Measurements from ENCODE around the gene LRRC4B. TPM values are rescaled to one million over a fixed set of nuclear protein-coding genes. Genes with fewer than 3 reads are reported as not detected.

LRRC4B gene
- total and polyA plus RNA-seq, 12 donors, result 0.07 to 24.1 (median 1.3) TPM

GRCh38 chr19:50468818-50469217, 99.4 kb downstream of the LRRC4B start:
- H3K4me1 ChIP-seq (replicated peaks in 1 of 2), result no peaks in the 10 kb centered on the region
- DNase-seq, result no peak
- H3K27ac ChIP-seq, result no peak overlapping the region
- 80 to 86% (median 84%) methylated on average over 6 of the region's 6 CpGs for WGBS, 4 donors
- no peak overlapping the region for H3K4me3 ChIP-seq
- no peaks in the 10 kb centered on the region for H3K9me3 ChIP-seq (replicated peaks in 1 of 3)
- H3K36me3 ChIP-seq (replicated peaks in 1 of 2), result no peaks in the 10 kb centered on the region
- no peak for TF ChIP-seq POLR2A (IDR thresholded peaks at IDR 0.05)
- TF ChIP-seq, protein P1, sequence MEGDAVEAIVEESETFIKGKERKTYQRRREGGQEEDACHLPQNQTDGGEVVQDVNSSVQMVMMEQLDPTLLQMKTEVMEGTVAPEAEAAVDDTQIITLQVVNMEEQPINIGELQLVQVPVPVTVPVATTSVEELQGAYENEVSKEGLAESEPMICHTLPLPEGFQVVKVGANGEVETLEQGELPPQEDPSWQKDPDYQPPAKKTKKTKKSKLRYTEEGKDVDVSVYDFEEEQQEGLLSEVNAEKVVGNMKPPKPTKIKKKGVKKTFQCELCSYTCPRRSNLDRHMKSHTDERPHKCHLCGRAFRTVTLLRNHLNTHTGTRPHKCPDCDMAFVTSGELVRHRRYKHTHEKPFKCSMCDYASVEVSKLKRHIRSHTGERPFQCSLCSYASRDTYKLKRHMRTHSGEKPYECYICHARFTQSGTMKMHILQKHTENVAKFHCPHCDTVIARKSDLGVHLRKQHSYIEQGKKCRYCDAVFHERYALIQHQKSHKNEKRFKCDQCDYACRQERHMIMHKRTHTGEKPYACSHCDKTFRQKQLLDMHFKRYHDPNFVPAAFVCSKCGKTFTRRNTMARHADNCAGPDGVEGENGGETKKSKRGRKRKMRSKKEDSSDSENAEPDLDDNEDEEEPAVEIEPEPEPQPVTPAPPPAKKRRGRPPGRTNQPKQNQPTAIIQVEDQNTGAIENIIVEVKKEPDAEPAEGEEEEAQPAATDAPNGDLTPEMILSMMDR (IDR thresholded peaks at IDR 0.05), result no peak
- no peaks in the 10 kb centered on the region for H3K27me3 ChIP-seq
- intact Hi-C loops (cut with DNase I), result no loop called here

GRCh38 chr19:50467566-50467965, 100.7 kb downstream of the LRRC4B start:
- intact Hi-C loops (cut with DNase I), result no loop called here
- Histone ChIP-seq H3K27ac (no peak overlapping the region), H3K9me3 (replicated peaks in 1 of 3) (no peaks in the 10 kb centered on the region), H3K36me3 (replicated peaks in 1 of 2) (no peaks in the 10 kb centered on the region), H3K4me3 (no peak overlapping the region), H3K27me3 (no peaks in the 10 kb centered on the region), H3K4me1 (replicated peaks in 1 of 2) (no peaks in the 10 kb centered on the region)
- DNase-seq, result no peak
- WGBS, 4 donors, result 79 to 82% (median 80%) methylated on average over 18 of the region's 18 CpGs
- TF ChIP-seq, protein P1 (IDR thresholded peaks at IDR 0.05), result no peak

Other genes with a start within 250 kb of the LRRC4B start
- 1 to 10 TPM in 6 of 9 donors, under 1 TPM in 3; 0.17 to 3.0 (median 1.5) TPM for gene KCNC3, start 239.1 kb downstream of the LRRC4B start, total RNA-seq
- gene KCNC3, start 239.1 kb downstream of the LRRC4B start, polyA plus RNA-seq, result 1 to 10 TPM in 1 of 3 donors, under 1 TPM in 2; 0.79 to 7.3 (median 0.88) TPM
- 1 to 10 TPM in 2 of 9 donors, under 1 TPM in 5, not detected in 2; 0.14 to 4.5 (median 0.67) TPM for gene NAPSA, start 202.8 kb downstream of the LRRC4B start, total RNA-seq
- gene NAPSA, start 202.8 kb downstream of the LRRC4B start, polyA plus RNA-seq, result 1 to 10 TPM in 1 of 3 donors, under 1 TPM in 1, not detected in 1; 0.61 to 1.4 TPM
- 100 to 1,000 TPM in 4 of 9 donors, 10 to 100 TPM in 5; 43.7 to 148 (median 97.0) TPM for gene NR1H2, start 192.0 kb downstream of the LRRC4B start, total RNA-seq
- 100 to 1,000 TPM in 2 of 3 donors, 10 to 100 TPM in 1; 16.5 to 144 (median 102) TPM for gene NR1H2, start 192.0 kb downstream of the LRRC4B start, polyA plus RNA-seq
- gene POLD1, start 184.1 kb downstream of the LRRC4B start, total RNA-seq, result 10 to 100 TPM in 8 of 9 donors, 1 to 10 TPM in 1; 8.4 to 59.0 (median 15.7) TPM
- 10 to 100 TPM in 2 of 3 donors, 1 to 10 TPM in 1; 1.9 to 93.9 (median 40.1) TPM for gene POLD1, start 184.1 kb downstream of the LRRC4B start, polyA plus RNA-seq
- under 1 TPM in 3 of 9 donors, not detected in 6; 0.06 to 0.29 (median 0.19) TPM for gene SPIB, start 149.5 kb downstream of the LRRC4B start, total RNA-seq
- gene SPIB, start 149.5 kb downstream of the LRRC4B start, polyA plus RNA-seq, result under 1 TPM in 1 of 3 donors, not detected in 2; 0.03 TPM
- gene MYBPC2, start 135.5 kb downstream of the LRRC4B start, total RNA-seq, result 1 to 10 TPM in 1 of 9 donors, not detected in 8; 1.6 TPM
- gene MYBPC2, start 135.5 kb downstream of the LRRC4B start, polyA plus RNA-seq, result under 1 TPM in 1 of 3 donors, not detected in 2; 0.03 TPM
- gene EMC10, start 91.9 kb downstream of the LRRC4B start, total RNA-seq, result 100 to 1,000 TPM; 113 to 216 (median 130) TPM
- 100 to 1,000 TPM in 2 of 3 donors, 10 to 100 TPM in 1; 39.4 to 123 (median 113) TPM for gene EMC10, start 91.9 kb downstream of the LRRC4B start, polyA plus RNA-seq
- gene GARIN5A, start 91.6 kb downstream of the LRRC4B start, total RNA-seq, result 10 to 100 TPM in 1 of 9 donors, 1 to 10 TPM in 6, under 1 TPM in 1, not detected in 1; 0.54 to 26.3 (median 1.8) TPM
- gene GARIN5A, start 91.6 kb downstream of the LRRC4B start, polyA plus RNA-seq, result 1 to 10 TPM in 2 of 3 donors, under 1 TPM in 1; 0.88 to 2.2 (median 2.0) TPM
- 10 to 100 TPM; 23.2 to 70.9 (median 32.3) TPM for gene JOSD2, start 57.2 kb downstream of the LRRC4B start, total RNA-seq
- gene JOSD2, start 57.2 kb downstream of the LRRC4B start, polyA plus RNA-seq, result 10 to 100 TPM in 2 of 3 donors, 1 to 10 TPM in 1; 1.2 to 66.4 (median 59.9) TPM
- 1 to 10 TPM in 2 of 9 donors, under 1 TPM in 3, not detected in 4; 0.38 to 2.7 (median 0.44) TPM for gene ASPDH, start 54.5 kb downstream of the LRRC4B start, total RNA-seq
- 10 to 100 TPM in 1 of 3 donors, 1 to 10 TPM in 2; 1.4 to 30.5 (median 5.7) TPM for gene ASPDH, start 54.5 kb downstream of the LRRC4B start, polyA plus RNA-seq
- gene SYT3, start 71.4 kb upstream of the LRRC4B start, total RNA-seq, result 1 to 10 TPM in 3 of 9 donors, under 1 TPM in 5, not detected in 1; 0.27 to 3.4 (median 0.70) TPM
- 1 to 10 TPM in 1 of 3 donors, under 1 TPM in 2; 0.26 to 1.8 (median 0.77) TPM for gene SYT3, start 71.4 kb upstream of the LRRC4B start, polyA plus RNA-seq
- gene C19orf81, start 81.0 kb upstream of the LRRC4B start, total RNA-seq, result 1 to 10 TPM in 7 of 9 donors, not detected in 2; 2.4 to 8.2 (median 6.4) TPM
- 10 to 100 TPM in 1 of 3 donors, 1 to 10 TPM in 1, not detected in 1; 4.6 to 39.6 TPM for gene C19orf81, start 81.0 kb upstream of the LRRC4B start, polyA plus RNA-seq
- 10 to 100 TPM in 5 of 9 donors, 1 to 10 TPM in 4; 4.2 to 14.6 (median 10.3) TPM for gene SHANK1, start 151.4 kb upstream of the LRRC4B start, total RNA-seq
- gene SHANK1, start 151.4 kb upstream of the LRRC4B start, polyA plus RNA-seq, result 10 to 100 TPM in 1 of 3 donors, 1 to 10 TPM in 2; 1.5 to 22.6 (median 2.1) TPM
- 10 to 100 TPM; 14.8 to 53.8 (median 26.6) TPM for gene CLEC11A, start 154.9 kb upstream of the LRRC4B start, total RNA-seq
- 10 to 100 TPM in 2 of 3 donors, 1 to 10 TPM in 1; 1.6 to 32.4 (median 31.6) TPM for gene CLEC11A, start 154.9 kb upstream of the LRRC4B start, polyA plus RNA-seq
- gene GPR32, start 202.0 kb upstream of the LRRC4B start, total RNA-seq, result 10 to 100 TPM in 1 of 9 donors, not detected in 8; 16.0 TPM
- gene GPR32, start 202.0 kb upstream of the LRRC4B start, polyA plus RNA-seq, result not detected
- not detected for gene ACP4, start 222.0 kb upstream of the LRRC4B start, total RNA-seq
- gene ACP4, start 222.0 kb upstream of the LRRC4B start, polyA plus RNA-seq, result not detected

Data from adrenal gland (tissue), 12 donors.